H1 (cell line): ENCODE results near the gene RIBC2. TPM values are rescaled to one million over a fixed set of nuclear protein-coding genes. Genes with fewer than 3 reads are reported as not detected.

ENCODE experiments used
- BCL11A ChIP-seq, 2 experiments: IDR thresholded peaks; one replicate each; pipeline ENCODE4 v1.6.1; 2011; ENCODE audit warnings: low read depth in 2 of 2, low read length in 2 of 2, mild to moderate bottlenecking in 2 of 2
- polyA plus RNA-seq, 7 experiments: library from polyadenylated mRNA; depleted of rRNA in 3 of 7; stranded (reverse) in 5 of 7; unstranded in 2 of 7; fragments of >200 nt in 5 of 7; fragments of 200-250 nt in 2 of 7; gene quantifications; 1 replicate in 5 of 7; 2 replicates in 1 of 7; 4 replicates in 1 of 7; pipeline versions ENCODE4 v1.2.1 to v1.2.3, GENCODE V29; 2011 to 2013; ENCODE audit warnings: missing spikeins in 2 of 7, mixed read lengths in 2 of 7
- total RNA-seq: library from RNA; stranded (reverse); fragmentation: NEBNext Ultra II Directional; extraction: Animal tissue kit (Norgen Biotek cat#: 25700); gene quantifications from 2 replicates; pipeline ENCODE4 v1.2.1, GENCODE V29; 2021
- TF ChIP-seq, protein P1 (sequence below): IDR thresholded peaks from 2 replicates; pipeline ENCODE4 v1.6.1; 2011; ENCODE audit warnings: low read depth, mild to moderate bottlenecking, low read length; ENCODE audit not compliant: insufficient read depth

Gene RIBC2
- total and polyA plus RNA-seq, 2 of the 8 experiments (the other 6 are each of a cell fraction or from before 2014, with no cell fraction given): 0.79 to 2.1 TPM

DNA sequence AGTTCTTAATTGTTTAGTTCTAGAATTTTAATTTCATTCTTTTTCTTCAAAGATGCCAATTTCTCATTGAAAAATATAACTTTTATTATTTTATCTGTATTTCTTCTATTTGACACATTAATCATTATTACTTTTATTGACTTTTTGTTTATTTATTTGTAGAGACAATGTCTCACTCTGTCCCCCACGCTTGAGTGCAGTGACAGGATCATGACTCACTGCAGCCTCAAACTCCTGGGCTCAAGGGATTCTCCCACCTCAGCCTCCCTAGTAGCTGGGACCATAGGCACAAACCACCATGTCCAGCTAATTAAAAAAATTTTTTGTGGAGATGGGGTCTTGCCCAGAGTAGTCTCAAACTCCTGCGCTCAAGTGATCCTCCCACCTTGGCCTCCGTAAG lies 58.9 kb downstream of the RIBC2 start (continued):
- TF ChIP-seq, protein P1, sequence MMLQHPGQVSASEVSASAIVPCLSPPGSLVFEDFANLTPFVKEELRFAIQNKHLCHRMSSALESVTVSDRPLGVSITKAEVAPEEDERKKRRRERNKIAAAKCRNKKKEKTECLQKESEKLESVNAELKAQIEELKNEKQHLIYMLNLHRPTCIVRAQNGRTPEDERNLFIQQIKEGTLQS: no peak
- TF ChIP-seq BCL11A (IDR thresholded peaks at IDR 0.05; ENCODE audit: low read depth in 2 of 2, low read length in 2 of 2): no peak
- TF ChIP-seq, all 59 proteins: peak for 0
